M059J (cell line): ENCODE results near the gene CERS3. TPM values are rescaled to one million over a fixed set of nuclear protein-coding genes. Genes with fewer than 3 reads are reported as not detected.
"Not testable (repeated sequence)": the region's sequence is repeated elsewhere in the genome, so short reads cannot be mapped to it uniquely, and the experiment has no call there.

Source experiments
- DNase-seq: peaks from one replicate; pipeline ENCODE4 v3.0.0-alpha.2; 2012; ENCODE audit warnings: low read depth
- total RNA-seq: library from RNA; depleted of rRNA; stranded (reverse); fragments of >200 nt; shearing (Covaris generic); gene quantifications from 2 replicates; pipeline ENCODE4 v1.2.3, GENCODE V29; 2014

Gene CERS3
- total RNA-seq, 1 experiment from 2014 or later = not detected

- no peak for DNase-seq
Measured at GRCh38 chr15:100464888-100465287, 63.9 kb downstream of the CERS3 start.

- DNase-seq = no peak
Measured at GRCh38 chr15:100464256-100464655, 64.5 kb downstream of the CERS3 start.

- DNase-seq = no peak
Measured at GRCh38 chr15:100463515-100463914, 65.2 kb downstream of the CERS3 start.

GRCh38 chr15:100461049-100461448 lies 67.7 kb downstream of the CERS3 start:
- no peak for DNase-seq

DNA sequence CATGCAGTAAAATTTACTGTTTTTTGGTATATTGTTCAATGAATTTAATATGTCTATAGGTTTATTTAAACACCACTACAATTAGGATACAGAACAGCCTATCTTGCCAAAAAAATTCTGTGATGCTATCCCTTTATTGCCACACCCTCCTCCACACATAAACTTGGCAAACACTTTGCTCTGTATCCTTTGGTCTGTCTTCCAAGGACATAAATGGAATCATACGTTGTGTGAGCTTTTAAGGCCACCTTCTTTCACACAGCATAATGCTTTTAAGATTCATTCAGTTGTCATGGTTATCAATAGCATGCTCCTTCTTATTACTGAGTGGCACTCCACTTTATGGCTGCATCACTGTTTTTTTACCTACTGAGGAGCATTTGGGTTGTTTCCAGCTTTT lies 71.5 kb downstream of the CERS3 start:
- peak; percentile 7 for DNase-seq

- DNase-seq = no peak
Measured at GRCh38 chr15:100454148-100454547, 74.6 kb downstream of the CERS3 start.

- no peak for DNase-seq
Measured at GRCh38 chr15:100448481-100448880, 80.3 kb downstream of the CERS3 start.

DNA sequence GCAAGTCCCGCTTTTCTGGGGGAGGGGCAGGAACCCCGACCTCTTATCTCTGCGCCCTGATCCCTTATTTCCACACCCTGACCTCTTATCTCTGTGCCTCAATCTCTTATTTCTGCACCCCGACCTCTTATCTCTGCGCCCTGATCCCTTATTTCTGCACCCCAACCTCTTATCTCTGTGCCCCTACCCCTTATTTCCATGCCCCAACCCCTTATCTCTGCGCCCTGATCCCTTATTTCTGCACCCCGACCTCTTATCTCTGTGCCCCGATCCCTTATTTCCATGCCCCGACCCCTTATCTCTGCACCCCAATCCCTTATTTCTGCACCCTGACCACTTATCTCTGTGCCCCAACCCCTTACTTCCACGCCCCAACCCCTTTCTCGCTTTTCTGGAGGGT lies 87.7 kb downstream of the CERS3 start:
- DNase-seq = not testable (repeated sequence)

GRCh38 chr15:100439514-100439913 lies 89.2 kb downstream of the CERS3 start:
- no peak for DNase-seq

DNA sequence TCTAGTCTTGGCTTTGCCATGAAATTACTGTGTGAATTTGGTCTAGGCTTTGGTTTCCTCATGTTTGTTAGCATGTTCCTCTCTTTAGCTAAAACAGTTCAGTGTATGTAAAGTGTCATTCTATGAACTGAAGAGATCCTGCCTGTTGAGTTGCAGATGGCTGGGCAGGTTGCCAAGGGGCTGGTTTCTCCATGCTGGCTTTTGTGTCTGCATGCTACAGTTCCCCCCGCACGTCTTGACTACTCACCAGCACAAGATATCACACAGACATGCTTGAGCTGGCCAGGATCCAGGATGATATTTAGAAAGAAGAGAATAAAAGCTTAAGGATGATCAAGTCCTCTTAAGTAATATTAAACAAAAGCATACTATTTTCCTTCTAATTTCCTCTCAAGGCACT lies 90.2 kb downstream of the CERS3 start:
- no peak for DNase-seq

DNA sequence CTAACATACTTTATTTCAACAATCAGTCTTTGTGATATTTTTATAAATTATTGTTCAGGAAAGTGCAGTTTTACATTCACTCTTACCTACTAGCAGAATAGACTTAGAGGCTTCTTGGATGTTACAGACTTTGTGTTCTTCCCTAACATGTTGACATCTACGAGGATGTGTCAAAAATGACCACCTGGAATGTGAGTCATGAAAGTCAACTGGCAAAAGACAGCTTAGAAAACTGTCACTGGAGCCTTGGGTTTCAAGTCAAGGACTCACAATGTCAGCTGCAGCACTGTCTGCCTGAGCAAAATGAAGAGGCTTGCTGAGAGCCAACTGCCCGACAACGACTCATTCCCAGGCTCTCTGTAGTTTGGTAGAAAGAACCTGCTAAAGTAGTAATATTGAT lies 91.5 kb downstream of the CERS3 start:
- DNase-seq = no peak

- no peak for DNase-seq
Measured at GRCh38 chr15:100434561-100434960, 94.2 kb downstream of the CERS3 start.

- DNase-seq = no peak
Measured at GRCh38 chr15:100434038-100434437, 94.7 kb downstream of the CERS3 start.

GRCh38 chr15:100433304-100433703 lies 95.4 kb downstream of the CERS3 start:
- DNase-seq = no peak

DNA sequence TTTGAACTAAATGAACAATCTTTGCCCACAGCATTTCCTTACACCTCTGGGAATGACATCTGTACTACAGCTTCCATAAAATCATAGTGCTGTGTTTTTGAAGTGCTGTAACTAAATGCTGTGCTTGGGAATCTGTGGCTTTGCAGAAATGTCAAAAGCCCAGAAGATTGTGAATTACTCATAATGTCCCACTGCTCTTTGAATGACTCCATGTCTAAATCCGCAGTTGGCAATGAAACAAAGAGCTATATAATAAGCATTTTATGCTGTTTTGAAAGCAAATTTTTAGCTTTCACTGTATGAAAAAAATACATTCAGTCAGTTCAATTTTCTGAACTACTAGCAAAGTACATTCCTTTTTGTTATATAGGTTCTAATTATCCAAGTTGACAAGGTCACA lies 98.3 kb downstream of the CERS3 start:
- no peak for DNase-seq

DNA sequence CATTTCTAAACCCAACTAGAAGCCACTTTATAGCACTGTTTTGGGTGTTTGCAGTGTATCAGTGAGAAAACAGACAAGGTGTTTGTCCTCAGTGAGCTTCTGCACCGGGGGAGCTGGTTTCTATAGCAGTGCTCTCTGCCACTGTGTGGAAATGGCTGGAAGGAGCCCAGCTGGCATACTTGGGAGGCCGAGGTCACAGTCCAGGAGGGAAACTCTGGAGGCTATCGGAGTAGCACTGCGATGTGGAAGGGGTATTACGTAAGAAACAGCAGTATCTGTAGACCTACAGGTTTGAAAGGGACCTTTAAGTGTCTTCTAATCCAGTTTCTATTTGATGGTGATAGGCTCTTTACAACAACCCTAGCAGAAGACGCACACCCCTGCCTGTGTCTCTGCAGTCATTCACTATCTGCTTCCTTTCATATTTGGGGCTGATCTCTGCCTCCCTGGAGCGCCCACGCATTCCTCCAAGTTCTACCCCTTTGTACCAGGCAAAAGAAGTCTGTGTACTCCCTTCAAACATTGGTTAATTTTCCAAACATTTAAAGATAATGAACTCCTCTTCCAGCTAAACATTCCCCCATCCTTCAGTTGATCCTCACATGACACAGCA lies 99.5 kb downstream of the CERS3 start:
- no peak for DNase-seq

DNA sequence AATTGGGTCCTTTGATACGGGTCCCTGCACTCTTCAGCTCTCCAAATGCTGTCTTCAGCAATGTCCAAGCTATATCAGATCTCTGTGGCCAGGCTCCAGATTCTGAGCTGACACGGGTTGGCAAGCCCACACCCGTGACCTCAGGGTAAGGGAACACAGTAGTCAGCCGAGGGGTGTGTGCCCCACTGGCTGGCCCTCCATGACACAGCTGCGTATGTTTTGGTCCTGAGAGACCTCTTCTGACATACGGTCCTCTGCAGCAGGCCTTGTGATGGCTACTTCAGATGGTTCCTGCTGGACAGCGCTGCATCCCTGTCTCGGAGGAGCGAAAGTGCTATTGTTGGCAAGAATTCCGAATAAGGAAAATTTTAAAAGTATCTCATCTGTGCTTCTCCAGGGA lies 101.8 kb downstream of the CERS3 start:
- no peak for DNase-seq

DNA sequence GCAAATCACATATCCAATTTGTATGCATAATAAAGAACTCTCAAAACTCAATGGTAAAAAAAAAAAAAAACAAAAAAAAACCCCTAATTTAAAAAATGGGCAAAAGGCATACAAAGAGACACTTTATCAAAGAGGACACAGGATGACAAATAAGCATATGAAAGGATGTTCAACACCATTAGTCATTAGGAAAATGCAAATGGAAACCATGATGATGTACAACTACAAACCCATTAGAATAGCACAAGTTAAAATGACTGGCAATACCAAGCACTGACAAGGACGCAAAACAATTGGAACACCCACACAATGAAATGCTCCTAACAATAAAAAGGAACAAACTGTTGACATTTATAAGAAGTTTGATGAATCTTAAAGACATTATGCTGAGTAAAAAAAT lies 123.6 kb downstream of the CERS3 start:
- no peak for DNase-seq

- no peak for DNase-seq
Measured at GRCh38 chr15:100400996-100401395, 127.8 kb downstream of the CERS3 start.

DNA sequence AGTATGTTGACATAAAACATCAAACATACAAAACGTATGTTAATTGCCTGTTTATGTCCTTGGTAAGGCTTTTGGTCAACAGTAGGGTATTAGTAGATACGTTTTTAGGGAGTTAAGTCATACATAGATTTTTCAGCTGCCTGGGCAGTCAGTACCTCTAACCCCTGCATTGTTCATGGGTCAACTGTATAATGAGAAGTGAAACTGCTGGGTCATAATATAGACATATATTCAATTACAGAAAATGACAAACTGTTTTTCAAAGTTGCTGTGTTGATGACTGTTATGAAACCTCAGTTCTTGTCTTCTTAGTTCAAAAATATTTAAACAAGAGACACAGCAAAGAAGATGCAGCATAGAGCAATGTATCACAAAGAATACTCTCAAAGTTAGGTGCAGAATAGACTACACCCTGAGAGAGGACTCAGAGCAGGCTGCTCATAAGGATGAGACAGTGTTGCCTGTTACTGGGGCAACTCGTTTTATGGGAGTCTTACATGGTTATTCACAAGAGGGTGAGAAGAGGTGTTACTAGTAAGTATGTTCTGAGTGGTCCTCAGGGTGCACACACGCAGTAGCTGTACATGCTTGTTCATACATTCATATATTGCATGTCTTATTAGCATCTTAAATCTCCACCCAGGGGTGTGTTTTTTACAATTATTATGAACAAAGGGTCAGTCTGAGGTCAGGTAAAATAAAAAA lies 133.9 kb downstream of the CERS3 start:
- no peak for DNase-seq

GRCh38 chr15:100393008-100393407 lies 135.7 kb downstream of the CERS3 start:
- no peak for DNase-seq

DNA sequence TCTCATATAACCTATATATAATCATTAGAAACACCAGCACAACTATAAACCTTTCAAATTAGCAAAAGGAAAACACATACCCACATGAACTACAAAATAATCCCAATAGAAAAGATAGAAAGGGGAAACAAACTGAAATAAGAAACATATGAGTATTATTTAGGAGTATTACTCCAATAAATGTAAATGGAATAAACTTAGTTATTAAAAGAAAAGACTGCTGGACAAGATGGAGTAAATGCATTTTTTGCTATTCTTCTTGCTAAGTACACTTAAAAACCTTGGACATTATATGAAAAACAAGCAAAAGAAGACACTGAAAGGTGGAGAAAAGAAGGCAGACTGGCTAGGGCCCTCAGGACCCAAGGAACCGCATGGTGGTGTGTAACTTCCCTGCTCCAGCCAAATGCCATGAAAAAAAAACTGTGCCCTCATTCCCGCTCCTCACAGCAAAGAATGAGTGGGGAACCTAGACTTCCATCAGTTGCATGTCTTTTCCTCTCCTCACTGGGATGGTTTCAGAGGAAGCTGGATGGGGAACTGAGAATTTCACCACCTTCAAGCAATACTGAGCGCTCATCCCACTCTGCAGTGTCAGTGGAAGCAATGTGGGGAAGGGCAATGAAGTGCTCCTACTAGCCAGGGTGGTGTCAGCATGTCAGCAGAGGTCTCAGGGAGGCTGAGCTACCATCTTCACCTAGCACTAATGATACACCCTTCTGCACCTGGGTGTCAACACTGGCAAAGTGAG lies 143.3 kb downstream of the CERS3 start:
- DNase-seq = no peak

DNA sequence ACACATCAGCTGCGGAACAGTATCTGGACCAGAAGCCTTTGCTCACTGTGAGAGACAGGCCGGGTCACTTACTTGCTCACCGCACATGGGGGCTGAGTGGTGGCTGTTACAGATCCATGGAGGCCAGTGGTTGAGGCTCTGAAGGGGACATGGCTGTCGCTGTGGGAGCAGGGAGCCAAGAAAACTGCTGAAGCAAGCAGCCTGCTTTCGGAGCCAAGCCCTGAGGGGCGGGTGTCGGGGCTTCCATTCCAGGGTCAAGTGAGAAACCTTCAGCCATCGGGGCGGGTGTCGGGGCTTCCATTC lies 144.7 kb downstream of the CERS3 start:
- no peak for DNase-seq
